ENCODE measurements around the gene CSH1. TPM values are rescaled to one million over a fixed set of nuclear protein-coding genes. Genes with fewer than 3 reads are reported as not detected.
"Not testable (repeated sequence)": the region's sequence is repeated elsewhere in the genome, so short reads cannot be mapped to it uniquely, and the experiment has no call there.

The CSH1 gene
- total RNA-seq, 1 experiment from 2014 or later, result not detected

DNA sequence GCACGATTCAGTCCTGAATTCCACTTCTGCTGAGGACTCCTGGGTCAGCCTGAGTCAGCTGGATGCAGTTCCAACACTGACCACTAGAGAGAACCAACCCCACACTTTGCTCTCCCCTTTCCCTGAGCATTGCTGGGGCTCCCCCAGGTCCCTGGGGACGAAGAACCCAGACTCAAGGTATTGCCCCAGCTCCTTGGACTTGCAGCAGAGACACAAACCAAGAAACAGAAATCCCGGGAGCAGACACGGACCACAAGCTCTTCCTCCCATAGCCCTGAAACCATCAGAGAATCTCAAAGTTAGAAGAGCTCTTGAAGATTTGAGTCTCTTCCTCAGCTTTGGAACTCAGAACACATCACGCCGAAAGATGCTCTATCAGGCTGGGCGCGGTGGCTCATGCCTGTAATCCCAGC, 22.9 kb upstream of the CSH1 start:
- peak; percentile 90 for DNase-seq
- Histone ChIP-seq H3K4me3 (ENCODE audit: insufficient read depth, low read depth, low read length) (no peak overlapping the region; the same call in 1 of the 2 replicates), H3K27me3 (ENCODE audit: control insufficient read depth, insufficient read depth, low read length) (no peaks in the 10 kb centered on the region), H3K36me3 (replicated peaks; ENCODE audit: control insufficient read depth, insufficient read depth, low read length) (no peaks in the 10 kb centered on the region)

DNA sequence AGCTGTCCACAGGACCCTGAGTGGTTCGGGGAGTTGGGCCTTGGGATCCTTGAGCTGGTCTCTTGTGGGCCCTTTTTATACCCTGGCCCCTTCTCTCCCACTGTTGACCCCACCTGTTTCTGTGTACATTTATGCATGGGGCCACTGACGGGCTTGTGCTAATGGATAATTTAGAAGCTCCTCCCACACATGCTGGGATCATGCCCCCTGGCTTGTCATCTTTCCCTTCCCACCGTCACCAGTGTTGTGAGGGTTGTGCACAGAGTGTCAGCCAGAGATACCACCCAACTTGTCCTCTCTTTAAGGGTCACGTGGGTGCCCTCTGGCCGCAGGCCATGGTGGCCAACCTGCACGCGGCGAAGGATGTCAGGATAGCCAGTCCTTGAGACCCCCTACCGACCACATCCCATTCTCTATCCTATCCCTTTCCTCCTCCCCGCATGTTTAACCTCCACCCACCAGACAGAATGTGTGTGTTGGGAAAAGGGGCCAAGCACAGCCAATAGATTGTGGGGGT, 22.5 kb upstream of the CSH1 start, which contains the start of gene GH1:
Gene GH1, minus strand, starts transcription at position 51 of the 517 bp plus-strand sequence. CDS start 63 bp downstream, outside the sequence.
- not testable (repeated sequence) for H3K27me3 ChIP-seq (ENCODE audit: control insufficient read depth, insufficient read depth, low read length); DNase-seq; H3K36me3 ChIP-seq (replicated peaks; ENCODE audit: control insufficient read depth, insufficient read depth, low read length)
- H3K4me3 ChIP-seq (ENCODE audit: insufficient read depth, low read depth, low read length), result peak within 1 kb of the TSS; percentile 24; the same call in 1 of the 2 replicates

DNA sequence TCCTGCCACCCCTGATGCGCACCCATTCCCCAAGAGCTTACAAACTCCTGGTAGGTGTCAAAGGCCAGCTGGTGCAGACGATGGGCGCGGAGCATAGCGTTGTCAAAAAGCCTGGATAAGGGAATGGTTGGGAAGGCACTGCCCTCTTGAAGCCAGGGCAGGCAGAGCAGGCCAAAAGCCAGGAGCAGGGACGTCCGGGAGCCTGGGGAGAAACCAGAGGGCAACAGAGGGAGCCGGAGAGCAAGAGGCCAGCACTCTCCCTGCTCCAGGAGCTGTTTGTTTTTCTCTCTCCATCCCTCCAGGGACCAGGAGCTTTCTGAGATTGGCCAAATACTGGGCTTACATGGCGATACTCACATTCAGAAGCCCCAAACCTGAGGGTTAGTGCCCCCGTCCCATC, 21.9 kb upstream of the CSH1 start:
- peak overlapping the region; percentile 24; the same call in 1 of the 2 replicates for H3K4me3 ChIP-seq (ENCODE audit: insufficient read depth, low read depth, low read length)
- no peaks in the 10 kb centered on the region for H3K36me3 ChIP-seq (replicated peaks; ENCODE audit: control insufficient read depth, insufficient read depth, low read length)
- peak; percentile 82 for DNase-seq
- H3K27me3 ChIP-seq (ENCODE audit: control insufficient read depth, insufficient read depth, low read length), result no peaks in the 10 kb centered on the region

DNA sequence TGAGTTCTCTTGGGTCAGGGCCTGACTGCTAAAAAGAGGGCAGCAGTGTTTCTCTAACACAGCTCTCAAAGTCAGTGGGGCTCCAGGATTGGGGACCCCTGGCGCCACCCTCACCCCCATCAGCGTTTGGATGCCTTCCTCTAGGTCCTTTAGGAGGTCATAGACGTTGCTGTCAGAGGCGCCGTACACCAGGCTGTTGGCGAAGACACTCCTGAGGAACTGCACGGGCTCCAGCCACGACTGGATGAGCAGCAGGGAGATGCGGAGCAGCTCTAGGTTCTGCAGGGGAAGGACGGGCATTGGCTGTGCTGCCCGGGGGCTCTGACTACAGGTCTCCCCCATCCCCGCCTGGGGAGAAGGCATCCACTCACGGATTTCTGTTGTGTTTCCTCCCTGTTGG, 21.3 kb upstream of the CSH1 start:
- peak; percentile 50 for DNase-seq
- Histone ChIP-seq H3K36me3 (replicated peaks; ENCODE audit: control insufficient read depth, insufficient read depth, low read length) (no peaks in the 10 kb centered on the region), H3K27me3 (ENCODE audit: control insufficient read depth, insufficient read depth, low read length) (no peaks in the 10 kb centered on the region), H3K4me3 (ENCODE audit: insufficient read depth, low read depth, low read length) (peak overlapping the region; percentile 24; the same call in 1 of the 2 replicates)

DNA sequence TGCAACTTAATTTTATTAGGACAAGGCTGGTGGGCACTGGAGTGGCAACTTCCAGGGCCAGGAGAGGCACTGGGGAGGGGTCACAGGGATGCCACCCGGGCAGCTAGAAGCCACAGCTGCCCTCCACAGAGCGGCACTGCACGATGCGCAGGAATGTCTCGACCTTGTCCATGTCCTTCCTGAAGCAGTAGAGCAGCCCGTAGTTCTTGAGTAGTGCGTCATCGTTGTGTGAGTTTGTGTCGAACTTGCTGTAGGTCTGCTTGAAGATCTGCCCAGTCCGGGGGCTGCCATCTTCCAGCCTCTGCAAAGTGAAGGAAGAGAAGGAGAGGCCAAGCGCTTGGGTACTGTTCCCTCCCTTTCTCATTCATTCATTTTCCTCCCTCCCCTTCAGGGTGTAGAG, 20.8 kb upstream of the CSH1 start:
- DNase-seq, result peak; percentile 1
- not testable (repeated sequence) for H3K4me3 ChIP-seq (ENCODE audit: insufficient read depth, low read depth, low read length); H3K27me3 ChIP-seq (ENCODE audit: control insufficient read depth, insufficient read depth, low read length); H3K36me3 ChIP-seq (replicated peaks; ENCODE audit: control insufficient read depth, insufficient read depth, low read length)

DNA sequence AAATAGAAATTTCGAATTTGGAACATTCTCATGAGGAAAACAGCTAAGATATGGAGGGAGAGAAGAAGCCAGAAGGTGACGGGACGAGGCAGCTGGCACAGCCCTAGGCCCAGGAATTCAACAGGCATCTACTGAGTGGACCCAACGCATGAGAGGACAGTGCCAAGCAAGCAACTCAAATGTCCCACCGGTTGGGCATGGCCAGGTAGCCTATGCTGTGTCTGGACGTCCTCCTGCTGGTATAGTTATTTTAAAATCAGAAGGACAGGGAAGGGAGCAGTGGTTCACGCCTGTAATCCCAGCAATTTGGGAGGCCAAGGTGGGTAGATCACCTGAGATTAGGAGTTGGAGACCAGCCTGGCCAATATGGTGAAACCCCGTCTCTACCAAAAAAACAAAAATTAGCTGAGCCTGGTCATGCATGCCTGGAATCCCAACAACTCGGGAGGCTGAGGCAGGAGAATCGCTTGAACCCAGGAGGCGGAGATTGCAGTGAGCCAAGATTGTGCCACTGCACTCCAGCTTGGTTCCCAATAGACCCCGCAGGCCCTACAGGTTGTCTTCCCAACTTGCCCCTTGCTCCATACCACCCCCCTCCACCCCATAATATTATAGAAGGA, 20.3 kb upstream of the CSH1 start:
- no peak for DNase-seq
- Histone ChIP-seq H3K36me3 (replicated peaks; ENCODE audit: control insufficient read depth, insufficient read depth, low read length) (no peaks in the 10 kb centered on the region), H3K27me3 (ENCODE audit: control insufficient read depth, insufficient read depth, low read length) (no peaks in the 10 kb centered on the region), H3K4me3 (ENCODE audit: insufficient read depth, low read depth, low read length) (no peak overlapping the region)

DNA sequence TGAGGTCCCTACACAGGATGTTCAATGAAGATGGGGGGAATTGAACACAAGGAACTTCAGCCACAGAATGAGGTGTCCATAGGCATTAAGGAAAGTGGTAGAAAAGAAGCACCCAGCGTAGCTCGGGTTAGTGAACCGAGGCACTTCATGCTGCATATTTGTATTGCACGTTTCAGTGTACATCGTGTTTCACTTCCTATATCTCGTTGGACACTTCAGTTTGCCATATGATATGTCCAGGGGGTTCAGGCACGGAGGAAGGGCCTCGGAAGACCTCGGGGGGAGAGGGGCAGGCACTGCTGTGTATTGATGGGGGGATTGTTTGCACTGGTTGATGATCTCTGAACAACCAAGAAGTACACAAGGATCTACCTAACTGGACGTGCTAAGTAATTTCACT, 19.4 kb upstream of the CSH1 start:
- not testable (repeated sequence) for H3K36me3 ChIP-seq (replicated peaks; ENCODE audit: control insufficient read depth, insufficient read depth, low read length); DNase-seq; H3K4me3 ChIP-seq (ENCODE audit: insufficient read depth, low read depth, low read length); H3K27me3 ChIP-seq (ENCODE audit: control insufficient read depth, insufficient read depth, low read length)

DNA sequence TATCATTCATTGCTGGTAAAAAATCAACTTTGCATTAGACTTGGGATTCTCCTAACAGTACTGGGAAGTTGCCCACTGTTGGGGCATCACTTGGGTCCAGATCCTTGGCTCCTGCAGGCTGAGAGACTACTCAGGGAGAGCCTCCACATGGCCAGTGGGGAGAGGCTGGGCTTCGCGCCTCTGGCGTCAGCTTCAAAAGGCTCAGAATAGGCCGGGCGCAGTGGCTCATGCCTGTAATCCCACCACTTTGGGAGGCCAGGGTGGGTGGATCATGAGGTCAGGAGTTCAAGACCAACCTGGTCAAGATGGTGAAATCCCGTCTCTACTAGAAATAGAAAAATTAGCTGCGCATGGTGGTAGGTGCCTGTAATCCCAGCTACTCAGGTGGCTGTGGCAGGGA, 18.1 kb upstream of the CSH1 start:
- Histone ChIP-seq H3K4me3 (ENCODE audit: insufficient read depth, low read depth, low read length) (no peak overlapping the region), H3K27me3 (ENCODE audit: control insufficient read depth, insufficient read depth, low read length) (peaks cover 2% of the 10 kb centered on the region; the same call in 1 of the 2 replicates), H3K36me3 (replicated peaks; ENCODE audit: control insufficient read depth, insufficient read depth, low read length) (no peaks in the 10 kb centered on the region)
- no peak for DNase-seq

DNA sequence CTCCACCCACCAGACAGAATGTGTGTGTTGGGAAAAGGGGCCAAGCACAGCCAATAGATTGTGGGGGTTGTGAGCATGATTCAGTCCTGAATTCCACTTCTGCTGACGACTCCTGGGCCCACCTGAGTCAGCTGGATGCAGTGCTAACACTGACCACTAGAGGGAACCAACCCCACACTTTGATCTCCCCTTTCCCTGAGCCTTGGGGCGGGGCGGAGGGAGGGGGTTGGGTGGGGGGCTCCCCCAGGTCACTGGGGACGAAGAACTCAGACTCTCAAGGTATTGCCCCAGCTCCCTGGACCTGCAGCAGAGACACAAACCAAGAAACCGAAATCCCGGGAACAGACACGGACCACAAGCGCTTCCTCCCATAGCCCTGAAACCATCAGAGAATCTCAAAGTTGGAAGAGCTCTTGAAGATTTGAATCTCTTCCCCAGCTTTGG, 15.3 kb upstream of the CSH1 start:
- Histone ChIP-seq H3K36me3 (replicated peaks; ENCODE audit: control insufficient read depth, insufficient read depth, low read length) (no peaks in the 10 kb centered on the region), H3K27me3 (ENCODE audit: control insufficient read depth, insufficient read depth, low read length) (peaks cover 4% of the 10 kb centered on the region; the same call in 1 of the 2 replicates), H3K4me3 (ENCODE audit: insufficient read depth, low read depth, low read length) (no peak overlapping the region)
- DNase-seq, result peak; percentile 89

DNA sequence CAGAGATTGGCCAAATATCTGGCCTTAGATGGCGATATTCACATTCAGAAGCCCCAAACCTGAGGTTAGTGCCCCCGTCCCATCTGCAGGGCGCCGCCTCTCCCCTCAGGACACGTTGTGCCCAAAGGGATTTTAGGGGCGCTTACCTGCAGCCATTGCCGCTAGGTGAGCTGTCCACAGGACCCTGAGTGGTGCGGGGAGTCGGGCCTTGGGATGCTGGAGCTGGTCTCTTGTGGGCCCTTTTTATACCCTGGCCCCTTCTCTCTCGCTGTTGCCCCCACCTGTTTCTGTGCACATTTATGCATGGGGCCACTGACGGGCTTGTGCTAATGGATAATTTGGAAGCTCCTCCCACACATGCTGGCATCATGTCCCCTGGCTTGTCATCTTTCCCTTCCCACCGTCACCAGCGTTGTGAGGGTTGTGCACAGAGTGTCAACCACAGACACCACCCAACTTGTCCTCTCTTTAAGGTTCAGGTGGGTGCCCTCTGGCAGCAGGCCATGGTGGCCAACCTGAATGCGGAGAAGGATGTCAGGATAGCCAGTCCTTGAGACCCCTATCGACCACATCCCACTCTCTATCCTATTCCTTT, 14.8 kb upstream of the CSH1 start, which contains the start of gene CSHL1:
Gene CSHL1, minus strand, starts transcription at position 218 of the 595 bp plus-strand sequence. Its CDS starts 62 bp downstream, at position 156.
- peak within 1 kb of the TSS; percentile 8; the same call in 1 of the 2 replicates for H3K4me3 ChIP-seq (ENCODE audit: insufficient read depth, low read depth, low read length)
- no peak for DNase-seq
- H3K27me3 ChIP-seq (ENCODE audit: control insufficient read depth, insufficient read depth, low read length), result peaks cover 4% of the 10 kb centered on the region; the same call in 1 of the 2 replicates
- H3K36me3 ChIP-seq (replicated peaks; ENCODE audit: control insufficient read depth, insufficient read depth, low read length), result no peaks in the 10 kb centered on the region

DNA sequence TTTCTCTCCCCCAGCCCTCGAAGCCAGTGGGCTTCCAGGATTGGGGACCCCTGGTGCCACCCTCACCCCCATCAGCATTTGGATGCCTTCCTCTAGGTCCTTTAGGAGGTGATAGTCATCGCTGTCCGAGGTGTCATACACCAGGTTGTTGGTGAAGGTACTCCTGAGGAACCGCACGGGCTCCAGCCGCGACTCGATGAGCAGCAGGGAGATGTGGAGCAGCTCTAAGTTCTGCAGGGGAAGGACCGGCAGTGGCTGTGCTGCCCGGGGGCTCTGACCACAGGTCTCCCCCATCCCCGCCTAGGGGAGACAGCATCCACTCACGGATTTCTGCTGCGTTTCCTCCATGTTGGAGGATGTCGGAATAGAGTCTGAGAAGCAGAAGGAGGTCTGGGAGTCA, 13.7 kb upstream of the CSH1 start:
- H3K4me3 ChIP-seq (ENCODE audit: insufficient read depth, low read depth, low read length), result no peak overlapping the region
- no peaks in the 10 kb centered on the region for H3K36me3 ChIP-seq (replicated peaks; ENCODE audit: control insufficient read depth, insufficient read depth, low read length)
- peaks cover 4% of the 10 kb centered on the region; the same call in 1 of the 2 replicates for H3K27me3 ChIP-seq (ENCODE audit: control insufficient read depth, insufficient read depth, low read length)
- no peak for DNase-seq

DNA sequence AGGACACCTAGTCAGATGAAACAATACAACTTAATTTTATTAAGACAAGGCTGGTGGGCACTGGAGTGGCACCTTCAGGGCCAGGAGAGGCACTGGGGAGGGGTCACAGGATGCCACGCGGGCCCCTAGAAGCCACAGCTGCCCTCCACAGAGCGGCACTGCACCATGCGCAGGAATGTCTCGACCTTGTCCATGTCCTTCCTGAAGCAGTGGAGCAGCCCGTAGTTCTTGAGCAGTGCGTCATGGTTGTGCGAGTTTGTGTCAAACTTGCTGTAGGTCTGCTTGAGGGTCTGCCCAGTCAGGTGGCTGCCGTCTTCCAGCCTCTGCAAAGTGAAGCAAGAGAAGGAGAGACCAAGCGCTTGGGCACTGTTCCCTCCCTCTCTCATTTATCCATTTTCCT, 13.2 kb upstream of the CSH1 start:
- not testable (repeated sequence) for DNase-seq; H3K4me3 ChIP-seq (ENCODE audit: insufficient read depth, low read depth, low read length); H3K27me3 ChIP-seq (ENCODE audit: control insufficient read depth, insufficient read depth, low read length); H3K36me3 ChIP-seq (replicated peaks; ENCODE audit: control insufficient read depth, insufficient read depth, low read length)

DNA sequence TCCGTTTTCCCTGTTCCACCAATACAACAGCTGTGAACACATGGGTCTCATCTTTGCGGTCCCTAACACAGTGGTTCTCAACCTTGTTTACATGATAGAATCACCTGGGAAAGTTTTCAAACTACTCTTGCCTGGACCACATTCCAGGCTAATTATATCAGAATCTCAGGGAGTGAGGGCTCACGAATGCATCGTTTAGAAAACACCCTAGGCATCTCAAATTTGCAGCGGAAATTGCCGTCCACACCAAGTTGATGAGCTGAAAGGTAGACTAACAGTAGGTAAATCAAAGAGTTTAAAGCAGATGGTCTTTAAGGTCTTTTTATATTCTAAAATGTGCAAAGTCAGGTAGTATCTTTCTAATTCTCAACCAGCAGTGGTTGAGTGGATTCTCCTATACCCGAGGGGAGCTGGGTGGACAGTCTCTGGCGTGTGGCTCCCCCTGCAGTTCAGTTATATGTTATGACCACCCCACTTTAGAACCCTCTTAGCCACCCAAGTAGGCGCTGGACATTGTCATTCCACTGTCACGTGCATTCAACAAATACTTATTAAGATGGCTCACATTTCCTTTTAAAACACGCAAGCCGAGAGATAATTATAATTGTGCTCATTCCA, 10.9 kb upstream of the CSH1 start:
- not testable (repeated sequence) for H3K27me3 ChIP-seq (ENCODE audit: control insufficient read depth, insufficient read depth, low read length); H3K4me3 ChIP-seq (ENCODE audit: insufficient read depth, low read depth, low read length); H3K36me3 ChIP-seq (replicated peaks; ENCODE audit: control insufficient read depth, insufficient read depth, low read length)
- DNase-seq, result peak; percentile 41

DNA sequence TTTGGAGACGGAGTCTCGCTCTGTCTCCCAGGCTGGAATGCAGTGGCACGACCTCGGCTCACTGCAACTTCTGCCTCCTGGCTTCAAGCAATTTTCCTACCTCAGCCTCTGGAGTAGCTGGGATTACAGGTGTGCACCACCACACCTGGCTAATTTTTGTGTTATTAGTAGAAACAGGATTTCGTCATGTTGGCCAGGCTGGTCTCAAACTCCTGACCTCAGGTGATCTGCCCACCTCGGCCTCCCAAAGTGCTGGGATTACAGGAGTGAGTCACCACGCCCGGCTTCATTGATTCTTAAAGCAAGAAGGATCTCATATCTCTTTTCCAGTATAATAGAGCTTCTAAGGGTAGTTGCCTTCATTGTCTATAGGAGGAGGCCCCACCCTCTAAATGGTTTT, 8.4 kb upstream of the CSH1 start:
- DNase-seq; H3K4me3 ChIP-seq (ENCODE audit: insufficient read depth, low read depth, low read length); H3K36me3 ChIP-seq (replicated peaks; ENCODE audit: control insufficient read depth, insufficient read depth, low read length); H3K27me3 ChIP-seq (ENCODE audit: control insufficient read depth, insufficient read depth, low read length): not testable (repeated sequence)

DNA sequence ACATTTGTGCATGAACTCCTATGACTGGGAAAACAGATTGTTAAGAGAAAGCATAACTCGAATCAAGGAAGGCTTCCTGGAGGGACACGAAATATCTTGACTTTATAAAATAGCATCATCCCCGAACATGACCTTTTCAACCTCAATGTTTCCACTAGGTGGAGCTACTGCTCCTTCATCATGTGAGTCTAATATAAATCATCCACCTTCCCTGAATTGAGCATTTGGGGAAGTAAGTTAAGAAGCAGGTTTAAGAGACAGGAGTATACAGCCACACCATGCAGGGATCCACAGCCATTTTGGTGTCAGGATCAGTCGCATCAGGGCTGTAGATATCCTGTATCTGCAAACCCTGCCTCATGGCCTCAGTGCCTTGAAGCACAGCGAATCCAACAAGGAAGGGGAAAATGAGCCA, 7.4 kb upstream of the CSH1 start:
- H3K36me3 ChIP-seq (replicated peaks; ENCODE audit: control insufficient read depth, insufficient read depth, low read length); H3K27me3 ChIP-seq (ENCODE audit: control insufficient read depth, insufficient read depth, low read length); H3K4me3 ChIP-seq (ENCODE audit: insufficient read depth, low read depth, low read length); DNase-seq: not testable (repeated sequence)
